Thyroid gland (tissue), 4 donors: ENCODE results near the gene COQ7.

ENCODE experiments used
- POLR2A ChIP-seq, 2 donors: fragments of 450-650 bp; IDR thresholded peaks; one replicate each; pipeline ENCODE4 v1.6.1; 2017; ENCODE audit warnings: antibody characterized with exemption in 2 of 2, mild to moderate bottlenecking in 2 of 2, moderate library complexity in 1 of 2
- TF ChIP-seq, protein P1 (sequence below), 6 experiments: fragments of 200-600 bp in 3 of 6; fragments of 450-650 bp in 3 of 6; sonication (generic) in 3 of 6; IDR thresholded peaks; one replicate each; pipeline ENCODE4 v1.5.1; 2016 to 2019; ENCODE audit warnings: antibody characterized with exemption in 6 of 6, mild to moderate bottlenecking in 2 of 6, inconsistent platforms in 1 of 6, moderate library complexity in 1 of 6

DNA sequence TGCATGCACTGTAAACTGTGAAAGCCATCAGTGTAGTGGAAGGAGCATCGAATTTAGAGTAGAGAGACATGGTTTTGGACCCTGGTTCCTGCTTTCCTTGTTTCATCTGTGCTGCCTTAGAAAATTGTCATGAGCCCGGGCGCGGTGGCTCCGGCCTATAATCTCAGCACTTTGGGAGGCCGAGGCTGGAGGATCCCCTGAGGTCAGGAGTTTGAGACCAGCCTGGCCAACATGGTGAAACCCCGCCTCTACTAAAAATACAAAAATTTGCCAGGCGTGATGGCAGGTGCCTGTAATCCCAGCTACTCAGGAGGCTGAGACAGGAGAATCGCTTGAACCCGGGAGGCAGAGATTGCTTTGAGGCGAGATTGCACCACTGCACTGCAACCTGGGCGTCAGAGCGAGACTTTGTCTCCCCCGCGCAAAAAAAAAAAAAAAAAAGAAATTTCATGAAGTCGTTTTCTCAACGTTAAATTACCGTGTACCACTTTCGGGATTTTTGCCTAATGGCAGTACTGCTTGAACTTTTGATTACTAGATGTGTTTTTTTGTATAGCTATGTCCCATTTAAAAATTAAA, 912 bp downstream of the COQ7 start:
- TF ChIP-seq, protein P1, sequence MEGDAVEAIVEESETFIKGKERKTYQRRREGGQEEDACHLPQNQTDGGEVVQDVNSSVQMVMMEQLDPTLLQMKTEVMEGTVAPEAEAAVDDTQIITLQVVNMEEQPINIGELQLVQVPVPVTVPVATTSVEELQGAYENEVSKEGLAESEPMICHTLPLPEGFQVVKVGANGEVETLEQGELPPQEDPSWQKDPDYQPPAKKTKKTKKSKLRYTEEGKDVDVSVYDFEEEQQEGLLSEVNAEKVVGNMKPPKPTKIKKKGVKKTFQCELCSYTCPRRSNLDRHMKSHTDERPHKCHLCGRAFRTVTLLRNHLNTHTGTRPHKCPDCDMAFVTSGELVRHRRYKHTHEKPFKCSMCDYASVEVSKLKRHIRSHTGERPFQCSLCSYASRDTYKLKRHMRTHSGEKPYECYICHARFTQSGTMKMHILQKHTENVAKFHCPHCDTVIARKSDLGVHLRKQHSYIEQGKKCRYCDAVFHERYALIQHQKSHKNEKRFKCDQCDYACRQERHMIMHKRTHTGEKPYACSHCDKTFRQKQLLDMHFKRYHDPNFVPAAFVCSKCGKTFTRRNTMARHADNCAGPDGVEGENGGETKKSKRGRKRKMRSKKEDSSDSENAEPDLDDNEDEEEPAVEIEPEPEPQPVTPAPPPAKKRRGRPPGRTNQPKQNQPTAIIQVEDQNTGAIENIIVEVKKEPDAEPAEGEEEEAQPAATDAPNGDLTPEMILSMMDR (IDR thresholded peaks at IDR 0.05) = no peak
- TF ChIP-seq POLR2A (IDR thresholded peaks at IDR 0.05) = no peak
